ENCODE data around the gene FNIP2. TPM values are rescaled to one million over a fixed set of nuclear protein-coding genes. Genes with fewer than 3 reads are reported as not detected.

FNIP2 gene
- total and polyA plus RNA-seq, 3 donors from 2014 or later = 23.5 to 28.4 (median 25.0) TPM

GRCh38 chr4:158903079-158903456 lies 134.2 kb downstream of the FNIP2 start:
- Histone ChIP-seq H3K9me3 (no peaks in the 10 kb centered on the region), H3K4me1 (no peaks in the 10 kb centered on the region), H3K4me3 (no peak overlapping the region), H3K36me3 (ENCODE audit: low read depth, missing control alignments) (no peaks in the 10 kb centered on the region), H3K27me3 (no peaks in the 10 kb centered on the region), H3K27ac (no peak overlapping the region)
- DNase-seq = no peak
- TF ChIP-seq, protein P1, sequence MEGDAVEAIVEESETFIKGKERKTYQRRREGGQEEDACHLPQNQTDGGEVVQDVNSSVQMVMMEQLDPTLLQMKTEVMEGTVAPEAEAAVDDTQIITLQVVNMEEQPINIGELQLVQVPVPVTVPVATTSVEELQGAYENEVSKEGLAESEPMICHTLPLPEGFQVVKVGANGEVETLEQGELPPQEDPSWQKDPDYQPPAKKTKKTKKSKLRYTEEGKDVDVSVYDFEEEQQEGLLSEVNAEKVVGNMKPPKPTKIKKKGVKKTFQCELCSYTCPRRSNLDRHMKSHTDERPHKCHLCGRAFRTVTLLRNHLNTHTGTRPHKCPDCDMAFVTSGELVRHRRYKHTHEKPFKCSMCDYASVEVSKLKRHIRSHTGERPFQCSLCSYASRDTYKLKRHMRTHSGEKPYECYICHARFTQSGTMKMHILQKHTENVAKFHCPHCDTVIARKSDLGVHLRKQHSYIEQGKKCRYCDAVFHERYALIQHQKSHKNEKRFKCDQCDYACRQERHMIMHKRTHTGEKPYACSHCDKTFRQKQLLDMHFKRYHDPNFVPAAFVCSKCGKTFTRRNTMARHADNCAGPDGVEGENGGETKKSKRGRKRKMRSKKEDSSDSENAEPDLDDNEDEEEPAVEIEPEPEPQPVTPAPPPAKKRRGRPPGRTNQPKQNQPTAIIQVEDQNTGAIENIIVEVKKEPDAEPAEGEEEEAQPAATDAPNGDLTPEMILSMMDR (IDR thresholded peaks at IDR 0.05) = no peak
- no peak for TF ChIP-seq POLR2A (IDR thresholded peaks at IDR 0.05)
- 92 to 96% methylated on average over 7 of the region's 7 CpGs for WGBS, 2 donors
- intact Hi-C loops (cut with DNase I; ENCODE audit: low total_unique reads) = no loop called here

GRCh38 chr4:158903472-158904043 lies 134.7 kb downstream of the FNIP2 start:
- TF ChIP-seq POLR2A (IDR thresholded peaks at IDR 0.05) = no peak
- TF ChIP-seq, protein P1 (IDR thresholded peaks at IDR 0.05) = no peak
- Histone ChIP-seq H3K9me3 (no peaks in the 10 kb centered on the region), H3K4me3 (no peak overlapping the region), H3K4me1 (no peaks in the 10 kb centered on the region), H3K27ac (no peak overlapping the region), H3K27me3 (no peaks in the 10 kb centered on the region), H3K36me3 (ENCODE audit: low read depth, missing control alignments) (no peaks in the 10 kb centered on the region)
- 88 to 96% methylated on average over 3 of the region's 3 CpGs for WGBS, 2 donors
- intact Hi-C loops (cut with DNase I; ENCODE audit: low total_unique reads) = no loop called here
- no peak for DNase-seq

DNA sequence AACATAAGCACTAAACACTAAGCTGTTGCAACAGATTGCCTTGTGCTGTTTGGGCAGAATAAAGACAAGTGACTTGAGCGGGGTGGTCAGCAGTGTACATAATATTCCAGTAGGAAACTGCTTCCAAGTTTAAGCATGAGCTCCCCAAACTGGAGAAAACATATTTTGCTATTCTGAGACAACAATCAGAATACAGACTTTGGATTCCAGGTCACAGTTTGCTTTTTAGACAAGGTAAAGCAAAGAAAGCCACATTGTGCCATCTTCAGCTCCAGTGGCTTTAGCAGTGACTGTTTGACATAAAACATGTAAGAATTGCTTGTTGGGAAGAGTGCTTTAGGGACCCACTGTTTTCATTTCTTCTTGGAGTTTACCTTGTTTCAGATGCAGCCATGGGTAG lies 136.0 kb downstream of the FNIP2 start:
- 90 to 97% methylated on average over 1 of the region's 1 CpG for WGBS, 2 donors
- Histone ChIP-seq H3K36me3 (ENCODE audit: low read depth, missing control alignments) (no peaks in the 10 kb centered on the region), H3K27ac (no peak overlapping the region), H3K4me3 (no peak overlapping the region), H3K27me3 (no peaks in the 10 kb centered on the region), H3K4me1 (no peaks in the 10 kb centered on the region), H3K9me3 (no peaks in the 10 kb centered on the region)
- DNase-seq = no peak
- intact Hi-C loops (cut with DNase I; ENCODE audit: low total_unique reads) = no loop called here
- TF ChIP-seq POLR2A (IDR thresholded peaks at IDR 0.05) = no peak
- TF ChIP-seq, protein P1 (IDR thresholded peaks at IDR 0.05) = no peak

GRCh38 chr4:158906073-158906472 lies 137.2 kb downstream of the FNIP2 start:
- Histone ChIP-seq H3K27ac (no peak overlapping the region), H3K9me3 (no peaks in the 10 kb centered on the region), H3K36me3 (ENCODE audit: low read depth, missing control alignments) (no peaks in the 10 kb centered on the region), H3K4me1 (no peaks in the 10 kb centered on the region), H3K4me3 (no peak overlapping the region), H3K27me3 (no peaks in the 10 kb centered on the region)
- 77 to 82% methylated on average over 3 of the region's 3 CpGs for WGBS, 2 donors
- intact Hi-C loops (cut with DNase I; ENCODE audit: low total_unique reads) = no loop called here
- TF ChIP-seq POLR2A (IDR thresholded peaks at IDR 0.05) = no peak
- TF ChIP-seq, protein P1 (IDR thresholded peaks at IDR 0.05) = no peak
- no peak for DNase-seq

GRCh38 chr4:158912390-158912789 lies 143.6 kb downstream of the FNIP2 start:
- Histone ChIP-seq H3K4me3 (no peak overlapping the region), H3K9me3 (no peaks in the 10 kb centered on the region), H3K4me1 (peaks cover 3% of the 10 kb centered on the region), H3K27me3 (no peaks in the 10 kb centered on the region), H3K27ac (no peak overlapping the region), H3K36me3 (ENCODE audit: low read depth, missing control alignments) (no peaks in the 10 kb centered on the region)
- no peak for DNase-seq
- TF ChIP-seq POLR2A (IDR thresholded peaks at IDR 0.05) = no peak
- TF ChIP-seq, protein P1 (IDR thresholded peaks at IDR 0.05) = no peak
- 49 to 63% methylated on average over 2 of the region's 2 CpGs for WGBS, 2 donors
- intact Hi-C loops (cut with DNase I; ENCODE audit: low total_unique reads) = no loop called here

Data from testis (tissue), 3 donors.